Fibroblast of mammary gland (primary cell): ENCODE results near the gene KLRF1.
A peak's percentile ranks its signal among the peaks of the same experiment; 100 is the strongest.
"Not testable (repeated sequence)": the region's sequence is repeated elsewhere in the genome, so short reads cannot be mapped to it uniquely, and the experiment has no call there.

Source experiments
- DNase-seq: peaks from one replicate; pipeline ENCODE4 v3.0.0-alpha.2; 2010; ENCODE audit warnings: low read depth
- H3K4me3 ChIP-seq: 2 replicates; pipeline ENCODE4 v1.5.1; 2011; ENCODE audit warnings: low read depth, mild to moderate bottlenecking, low read length, moderate library complexity; ENCODE audit not compliant: control insufficient read depth
- TF ChIP-seq, protein P1 (sequence below): conservative IDR thresholded peaks from 2 replicates; pipeline ENCODE4 v1.5.1; 2011; ENCODE audit warnings: low read depth, low read length, inconsistent platforms; ENCODE audit not compliant: control insufficient read depth, insufficient read depth

Gene KLRF1

DNA sequence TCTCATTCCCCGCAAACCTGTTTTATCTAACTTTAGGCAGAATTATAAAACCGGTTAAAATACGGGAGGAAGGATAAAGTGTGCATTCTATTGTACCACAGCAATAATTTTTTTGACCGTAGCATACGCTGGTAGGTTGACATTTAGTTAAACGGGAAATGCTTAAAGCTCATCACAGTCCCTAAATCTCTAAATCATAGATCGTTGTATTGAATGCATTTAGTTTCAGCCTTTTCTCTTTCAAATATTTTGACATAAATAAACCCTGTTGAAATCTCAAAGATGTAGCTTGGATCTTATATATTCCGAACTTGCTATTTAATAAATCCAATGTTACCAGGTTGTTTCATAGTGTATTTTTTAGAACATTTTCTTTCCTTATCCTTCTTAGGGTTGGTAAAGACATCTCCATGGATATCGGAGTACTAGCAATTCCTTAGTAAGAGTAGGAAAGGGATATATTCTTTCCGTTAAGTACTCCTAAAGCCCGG, 41.1 kb downstream of the KLRF1 start:
- DNase-seq = peak; percentile 39
- TF ChIP-seq, protein P1, sequence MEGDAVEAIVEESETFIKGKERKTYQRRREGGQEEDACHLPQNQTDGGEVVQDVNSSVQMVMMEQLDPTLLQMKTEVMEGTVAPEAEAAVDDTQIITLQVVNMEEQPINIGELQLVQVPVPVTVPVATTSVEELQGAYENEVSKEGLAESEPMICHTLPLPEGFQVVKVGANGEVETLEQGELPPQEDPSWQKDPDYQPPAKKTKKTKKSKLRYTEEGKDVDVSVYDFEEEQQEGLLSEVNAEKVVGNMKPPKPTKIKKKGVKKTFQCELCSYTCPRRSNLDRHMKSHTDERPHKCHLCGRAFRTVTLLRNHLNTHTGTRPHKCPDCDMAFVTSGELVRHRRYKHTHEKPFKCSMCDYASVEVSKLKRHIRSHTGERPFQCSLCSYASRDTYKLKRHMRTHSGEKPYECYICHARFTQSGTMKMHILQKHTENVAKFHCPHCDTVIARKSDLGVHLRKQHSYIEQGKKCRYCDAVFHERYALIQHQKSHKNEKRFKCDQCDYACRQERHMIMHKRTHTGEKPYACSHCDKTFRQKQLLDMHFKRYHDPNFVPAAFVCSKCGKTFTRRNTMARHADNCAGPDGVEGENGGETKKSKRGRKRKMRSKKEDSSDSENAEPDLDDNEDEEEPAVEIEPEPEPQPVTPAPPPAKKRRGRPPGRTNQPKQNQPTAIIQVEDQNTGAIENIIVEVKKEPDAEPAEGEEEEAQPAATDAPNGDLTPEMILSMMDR = no peak
- H3K4me3 ChIP-seq = peak overlapping the region; percentile 65

DNA sequence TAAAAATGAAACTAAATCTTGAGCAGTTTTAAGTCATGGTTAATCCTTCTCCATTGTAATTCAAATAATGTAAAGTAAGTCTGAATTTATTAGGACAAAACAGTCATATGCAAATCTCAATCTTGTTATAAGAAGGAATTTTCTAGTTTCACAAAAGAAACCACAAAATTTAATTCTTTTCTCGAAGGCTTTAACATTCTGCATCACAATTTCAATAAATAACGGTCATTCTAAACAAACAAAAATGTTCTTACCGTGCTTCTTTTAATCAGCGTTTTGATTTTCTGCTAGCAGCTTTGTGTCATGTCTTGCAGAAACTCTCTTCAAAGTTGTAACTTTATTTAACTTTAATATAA, 41.6 kb downstream of the KLRF1 start:
- DNase-seq = no peak
- peak overlapping the region; percentile 65 for H3K4me3 ChIP-seq

DNA sequence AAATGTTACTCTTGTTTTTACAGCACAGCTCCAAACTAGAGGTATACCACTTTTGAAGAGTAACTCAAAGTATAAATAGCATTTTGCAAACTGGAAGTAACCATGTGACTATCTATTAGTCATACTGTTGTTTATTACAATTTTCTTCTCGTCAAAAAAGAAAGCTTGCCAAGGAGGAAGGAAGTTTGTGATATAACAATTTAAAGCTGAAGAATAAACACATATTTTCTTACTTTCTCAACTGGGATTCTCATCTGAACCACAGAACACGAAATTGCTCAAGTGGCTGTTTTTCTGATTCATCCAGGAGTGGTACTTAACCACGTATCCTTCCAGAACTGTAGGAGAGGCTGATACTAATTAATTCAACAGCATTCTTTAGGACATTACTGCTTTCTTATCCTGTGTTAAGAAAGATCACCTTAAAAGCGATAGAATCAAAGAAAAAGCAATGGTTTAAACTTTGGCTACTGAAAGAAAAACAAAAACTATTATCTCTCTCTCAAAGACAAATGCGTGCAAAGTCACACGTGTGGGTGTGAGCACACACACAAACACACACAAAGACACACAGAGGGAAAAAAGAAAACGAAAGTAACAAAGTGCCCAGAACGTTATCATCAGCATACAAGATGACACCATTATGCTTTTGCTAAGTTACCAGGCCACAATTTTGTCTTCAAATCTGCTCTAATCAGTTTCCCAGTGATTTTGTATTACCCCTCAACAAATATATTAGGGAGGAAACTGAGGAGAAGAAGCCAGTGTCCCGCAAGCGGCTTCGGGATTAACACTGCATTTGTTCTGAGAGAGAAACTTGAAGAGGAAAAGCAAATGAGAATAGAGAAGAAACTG, 42.3 kb downstream of the KLRF1 start, which contains the start of gene CLEC2B:
Gene CLEC2B, minus strand, starts transcription at position 48 of the 855 bp plus-strand sequence.
- H3K4me3 ChIP-seq = peak within 1 kb of the TSS; percentile 65
- TF ChIP-seq, protein P1 = no peak
- DNase-seq = peak; percentile 97

More for the DNA sequence above, 41.6 kb downstream of the KLRF1 start:
- TF ChIP-seq, protein P1 = no peak

DNA sequence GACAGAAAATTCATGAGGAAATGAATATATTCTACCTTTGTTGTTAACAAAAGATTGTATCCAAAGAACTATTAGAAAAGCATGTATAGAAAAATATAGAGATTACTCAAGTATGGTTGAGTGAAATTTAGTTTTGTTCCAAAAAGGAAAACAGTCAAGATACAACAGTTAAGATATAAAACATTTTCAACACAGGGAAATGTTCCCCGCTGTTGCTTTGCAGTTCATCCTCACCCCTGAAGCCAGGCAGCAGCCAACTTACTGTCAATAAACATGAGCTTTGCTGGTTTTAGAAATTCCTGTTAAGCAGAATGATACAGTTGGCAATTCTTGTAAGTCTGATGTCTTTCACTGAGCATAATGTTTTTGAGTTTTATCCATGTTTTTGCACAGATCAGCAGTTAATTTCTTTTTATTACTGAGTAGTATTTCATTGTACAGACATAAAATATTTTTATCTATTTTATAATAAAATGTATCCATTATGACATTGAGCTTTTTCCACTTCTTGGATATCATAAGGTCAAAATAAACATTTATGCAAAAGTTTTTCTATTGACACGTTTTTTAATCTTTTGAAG, 43.1 kb downstream of the KLRF1 start:
- peak overlapping the region; percentile 65 for H3K4me3 ChIP-seq
- TF ChIP-seq, protein P1 = no peak
- peak; percentile 49 for DNase-seq

DNA sequence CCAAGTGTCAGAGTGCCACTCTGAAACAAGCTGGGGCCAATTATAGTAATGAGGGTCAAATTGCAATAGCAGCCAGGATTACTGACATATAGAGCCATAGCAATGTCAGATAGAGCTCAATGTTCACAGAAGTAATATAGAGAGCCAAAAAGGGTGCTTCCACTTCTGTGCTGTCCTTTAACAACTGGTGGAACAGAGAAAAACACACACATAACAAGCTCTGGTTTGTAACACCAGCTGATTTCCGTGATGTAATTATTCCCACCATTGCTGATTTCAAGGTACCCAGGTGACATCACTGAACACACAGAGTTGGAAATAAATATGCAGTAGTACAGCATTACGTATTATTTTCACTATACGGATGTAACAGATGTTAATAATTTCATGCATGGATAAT, 44.9 kb downstream of the KLRF1 start:
- no peak for DNase-seq
- TF ChIP-seq, protein P1 = no peak
- no peak overlapping the region for H3K4me3 ChIP-seq

DNA sequence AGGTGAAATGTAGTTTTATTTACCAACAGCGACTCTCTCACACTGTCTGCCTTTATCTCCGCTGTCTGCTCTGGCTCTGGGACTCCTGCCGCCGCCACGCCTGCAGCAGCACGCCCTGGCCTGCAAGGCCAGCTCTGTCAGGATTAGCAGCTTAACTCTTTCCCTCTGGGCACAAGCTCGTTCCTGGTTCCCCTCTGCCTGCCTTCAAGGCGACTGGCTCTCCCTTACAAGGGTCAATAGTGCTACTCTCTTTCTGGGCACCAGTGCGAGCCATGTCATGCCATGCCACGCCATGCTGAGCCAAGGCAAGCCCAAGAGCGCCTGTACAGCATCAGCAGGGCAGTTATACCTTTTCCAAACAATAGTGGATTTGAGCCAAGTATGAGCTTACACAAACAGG, 45.5 kb downstream of the KLRF1 start:
- TF ChIP-seq, protein P1 = no peak
- H3K4me3 ChIP-seq = no peak overlapping the region
- no peak for DNase-seq

DNA sequence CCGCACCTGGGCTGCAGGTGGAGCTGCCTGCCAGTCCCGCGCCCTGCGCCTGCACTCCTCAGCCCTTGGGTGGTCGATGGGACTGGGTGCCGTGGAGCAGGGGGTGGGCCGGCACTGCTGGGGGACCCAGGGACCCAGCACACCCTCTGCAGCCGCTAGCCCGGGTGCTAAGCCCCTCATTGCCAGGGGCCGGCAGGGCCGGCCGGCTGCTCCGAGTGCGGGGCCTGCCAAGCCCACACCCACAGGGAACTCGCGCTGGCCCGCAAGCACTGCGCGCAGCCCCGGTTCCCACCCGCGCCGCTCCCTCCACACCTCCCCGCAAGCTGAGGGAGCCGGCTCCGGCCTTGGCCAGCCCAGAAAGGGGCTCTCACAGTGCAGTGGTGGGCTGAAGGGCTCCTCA, 48.8 kb downstream of the KLRF1 start:
- not testable (repeated sequence) for H3K4me3 ChIP-seq, DNase-seq
